Measurements from ENCODE around the gene CNOT6. TPM values are rescaled to one million over a fixed set of nuclear protein-coding genes. Genes with fewer than 3 reads are reported as not detected.

Gene CNOT6
- total RNA-seq, 4 donors from 2014 or later = 11.0 to 17.8 (median 15.0) TPM

GRCh38 chr5:180609817-180610550, 115.8 kb downstream of the CNOT6 start:
- Histone ChIP-seq H3K9me3 (no peaks in the 10 kb centered on the region), H3K27me3 (peaks cover 9% of the 10 kb centered on the region), H3K36me3 (no peaks in the 10 kb centered on the region), H3K4me3 (no peak overlapping the region), H3K4me1 (no peaks in the 10 kb centered on the region), H3K27ac (no peak overlapping the region)
- TF ChIP-seq POLR2A (IDR thresholded peaks at IDR 0.05) (no peak), EP300 (IDR thresholded peaks at IDR 0.05) (no peak), POLR2AphosphoS5 (IDR thresholded peaks at IDR 0.05) (no peak), CTCF (IDR thresholded peaks at IDR 0.05) (no peak)
- no peak for DNase-seq (ENCODE audit: low spot score in 2 of 2)
- 75% methylated on average over 16 of the region's 23 CpGs for WGBS

GRCh38 chr5:180611140-180611850, 117.1 kb downstream of the CNOT6 start:
- H3K36me3 ChIP-seq = no peaks in the 10 kb centered on the region
- TF ChIP-seq EP300 (IDR thresholded peaks at IDR 0.05) = no peak
- TF ChIP-seq POLR2AphosphoS5 (IDR thresholded peaks at IDR 0.05) = no peak
- no peak for TF ChIP-seq POLR2A (IDR thresholded peaks at IDR 0.05)
- no peaks in the 10 kb centered on the region for H3K4me1 ChIP-seq
- no peak for DNase-seq (ENCODE audit: low spot score in 2 of 2)
- H3K27me3 ChIP-seq = peaks cover 9% of the 10 kb centered on the region
- H3K27ac ChIP-seq = no peak overlapping the region
- H3K9me3 ChIP-seq = no peaks in the 10 kb centered on the region
- 88% methylated on average over 19 of the region's 30 CpGs for WGBS
- no peak overlapping the region for H3K4me3 ChIP-seq

DNA sequence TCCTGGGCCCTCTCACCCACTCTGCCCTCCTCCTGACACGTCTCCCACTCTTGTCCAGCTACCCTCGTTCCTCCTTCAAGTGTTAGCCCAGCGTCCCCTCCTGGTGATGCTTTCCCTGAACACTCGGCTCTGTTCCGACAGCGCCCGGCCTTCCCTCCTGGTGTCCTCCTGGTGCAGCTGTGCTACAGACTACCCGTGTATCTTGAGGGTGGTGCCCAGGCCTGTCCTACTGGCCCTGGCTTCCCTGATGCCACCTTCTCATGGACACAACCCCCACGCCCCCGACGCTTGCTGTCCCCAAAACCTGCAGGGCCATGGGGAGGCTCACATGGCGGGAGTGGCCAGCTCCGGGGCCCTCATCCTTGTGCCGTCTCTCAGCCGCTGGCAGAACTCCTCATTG, 118.5 kb downstream of the CNOT6 start:
- Histone ChIP-seq H3K4me1 (no peaks in the 10 kb centered on the region), H3K9me3 (no peaks in the 10 kb centered on the region), H3K36me3 (no peaks in the 10 kb centered on the region), H3K27ac (no peak overlapping the region), H3K4me3 (no peak overlapping the region), H3K27me3 (peaks cover 14% of the 10 kb centered on the region)
- no peak for TF ChIP-seq CTCF (IDR thresholded peaks at IDR 0.05)
- TF ChIP-seq POLR2A (IDR thresholded peaks at IDR 0.05) = no peak
- no peak for TF ChIP-seq POLR2AphosphoS5 (IDR thresholded peaks at IDR 0.05)
- TF ChIP-seq EP300 (IDR thresholded peaks at IDR 0.05) = no peak
- no peak for DNase-seq (ENCODE audit: low spot score in 2 of 2)
- WGBS = 82% methylated on average over 12 of the region's 15 CpGs

GRCh38 chr5:180613188-180613813, 119.1 kb downstream of the CNOT6 start:
- 82% methylated on average over 17 of the region's 19 CpGs for WGBS
- H3K4me1 ChIP-seq = no peaks in the 10 kb centered on the region
- H3K27ac ChIP-seq = no peak overlapping the region
- no peaks in the 10 kb centered on the region for H3K9me3 ChIP-seq
- TF ChIP-seq EP300 (IDR thresholded peaks at IDR 0.05) = no peak
- no peak for TF ChIP-seq POLR2A (IDR thresholded peaks at IDR 0.05)
- TF ChIP-seq CTCF (IDR thresholded peaks at IDR 0.05) = no peak
- no peak for TF ChIP-seq POLR2AphosphoS5 (IDR thresholded peaks at IDR 0.05)
- no peak overlapping the region for H3K4me3 ChIP-seq
- H3K36me3 ChIP-seq = no peaks in the 10 kb centered on the region
- DNase-seq (ENCODE audit: low spot score in 2 of 2) = no peak
- peaks cover 15% of the 10 kb centered on the region for H3K27me3 ChIP-seq

DNA sequence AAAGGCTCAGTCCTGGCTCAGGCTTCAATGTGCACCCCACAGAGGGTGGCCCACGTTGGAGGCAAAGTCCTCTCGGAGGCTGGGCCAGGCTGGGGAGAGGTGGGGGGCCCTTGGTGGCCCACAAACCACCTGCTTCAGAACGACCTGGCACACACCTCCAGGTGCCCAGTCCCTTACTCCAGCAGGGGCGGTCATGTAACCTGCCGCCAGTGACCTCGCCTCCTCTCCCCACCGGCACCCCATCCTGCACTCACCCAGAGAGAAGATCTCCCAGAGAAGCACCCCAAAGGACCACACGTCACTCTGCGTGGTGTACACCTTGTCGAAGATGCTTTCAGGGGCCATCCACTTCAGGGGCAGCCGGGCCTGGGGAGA, 119.6 kb downstream of the CNOT6 start:
- Histone ChIP-seq H3K27ac (no peak overlapping the region), H3K4me3 (no peak overlapping the region), H3K36me3 (no peaks in the 10 kb centered on the region), H3K9me3 (no peaks in the 10 kb centered on the region), H3K27me3 (peaks cover 16% of the 10 kb centered on the region), H3K4me1 (peaks cover 4% of the 10 kb centered on the region)
- WGBS = 95% methylated on average over 8 of the region's 11 CpGs
- no peak for TF ChIP-seq EP300 (IDR thresholded peaks at IDR 0.05)
- no peak for TF ChIP-seq POLR2A (IDR thresholded peaks at IDR 0.05)
- TF ChIP-seq CTCF (IDR thresholded peaks at IDR 0.05) = no peak
- no peak for TF ChIP-seq POLR2AphosphoS5 (IDR thresholded peaks at IDR 0.05)
- DNase-seq (ENCODE audit: low spot score in 2 of 2) = no peak

Data from suprapubic skin (tissue), 4 donors.